BE2C (cell line): ENCODE data around the gene BICD2.
A peak's percentile ranks its signal among the peaks of the same experiment; 100 is the strongest.

Experiments
- DNase-seq: peaks from one replicate; pipeline ENCODE4 v3.0.0-alpha.2; 2020
- H3K27me3 ChIP-seq: fragments of 250-450 bp; sonication (Bioruptor Pico); 2 replicates; pipeline ENCODE4 v1.5.1; 2020; ENCODE audit warnings: mild to moderate bottlenecking
- H3K36me3 ChIP-seq: fragments of 250-450 bp; sonication (Bioruptor Pico); 2 replicates; pipeline ENCODE4 v1.5.1; 2020; ENCODE audit warnings: mild to moderate bottlenecking
- H3K4me1 ChIP-seq: fragments of 250-450 bp; sonication (Bioruptor Pico); 2 replicates; pipeline ENCODE4 v1.5.1; 2020
- H3K4me3 ChIP-seq: 2 replicates; pipeline ENCODE4 v1.5.1; 2011; ENCODE audit warnings: low read depth, low read length
- H3K9me3 ChIP-seq: fragments of 250-450 bp; sonication (Bioruptor Pico); 2 replicates; pipeline ENCODE4 v1.5.1; 2020
- TF ChIP-seq, protein P1 (sequence below): IDR thresholded peaks from 2 replicates; pipeline ENCODE4 v1.5.1; 2012; ENCODE audit warnings: mild to moderate bottlenecking, low read depth, low read length

Gene BICD2

DNA sequence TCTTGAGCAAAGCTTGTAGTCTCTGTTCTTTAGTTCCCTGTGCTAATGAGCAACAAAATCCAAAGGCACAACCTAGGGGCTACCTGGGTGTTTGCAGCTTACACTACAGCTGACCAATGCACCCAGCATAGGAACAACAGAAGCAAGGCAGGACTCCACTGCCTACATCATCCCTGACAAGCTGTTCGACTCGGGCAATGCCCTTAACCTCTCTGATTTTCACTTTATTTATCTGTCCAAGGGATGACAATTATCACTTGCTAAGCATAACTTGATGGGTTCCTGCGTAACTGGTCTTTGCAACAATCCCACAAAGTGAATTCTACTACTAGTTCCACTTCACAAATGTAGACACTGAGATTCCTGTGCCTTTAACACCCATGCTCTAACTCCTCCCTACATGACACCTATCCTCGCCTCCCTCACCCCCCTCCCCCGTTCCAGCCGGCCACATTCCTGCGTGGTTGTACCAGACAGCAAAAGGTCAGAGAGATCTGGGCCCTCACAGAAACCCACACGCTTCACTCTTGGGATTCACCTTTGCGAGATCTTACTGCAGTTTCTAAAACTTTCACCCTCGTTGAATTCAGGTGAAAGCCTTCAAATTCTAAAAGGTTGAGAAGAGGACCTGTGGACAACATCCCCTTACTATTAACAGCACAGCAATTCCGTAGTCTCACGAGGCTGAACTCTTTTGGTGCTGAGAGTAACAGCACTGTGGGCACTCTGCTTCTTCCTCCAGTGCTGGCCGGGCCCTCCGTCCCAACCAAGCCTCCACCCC, 95.7 kb downstream of the BICD2 start:
- TF ChIP-seq, protein P1, sequence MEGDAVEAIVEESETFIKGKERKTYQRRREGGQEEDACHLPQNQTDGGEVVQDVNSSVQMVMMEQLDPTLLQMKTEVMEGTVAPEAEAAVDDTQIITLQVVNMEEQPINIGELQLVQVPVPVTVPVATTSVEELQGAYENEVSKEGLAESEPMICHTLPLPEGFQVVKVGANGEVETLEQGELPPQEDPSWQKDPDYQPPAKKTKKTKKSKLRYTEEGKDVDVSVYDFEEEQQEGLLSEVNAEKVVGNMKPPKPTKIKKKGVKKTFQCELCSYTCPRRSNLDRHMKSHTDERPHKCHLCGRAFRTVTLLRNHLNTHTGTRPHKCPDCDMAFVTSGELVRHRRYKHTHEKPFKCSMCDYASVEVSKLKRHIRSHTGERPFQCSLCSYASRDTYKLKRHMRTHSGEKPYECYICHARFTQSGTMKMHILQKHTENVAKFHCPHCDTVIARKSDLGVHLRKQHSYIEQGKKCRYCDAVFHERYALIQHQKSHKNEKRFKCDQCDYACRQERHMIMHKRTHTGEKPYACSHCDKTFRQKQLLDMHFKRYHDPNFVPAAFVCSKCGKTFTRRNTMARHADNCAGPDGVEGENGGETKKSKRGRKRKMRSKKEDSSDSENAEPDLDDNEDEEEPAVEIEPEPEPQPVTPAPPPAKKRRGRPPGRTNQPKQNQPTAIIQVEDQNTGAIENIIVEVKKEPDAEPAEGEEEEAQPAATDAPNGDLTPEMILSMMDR: no peak
- DNase-seq: no peak
- Histone ChIP-seq H3K4me1 (no peaks in the 10 kb centered on the region), H3K4me3 (peak overlapping the region; percentile 94), H3K36me3 (no peaks in the 10 kb centered on the region; the same call in 1 of the 2 replicates), H3K9me3 (no peaks in the 10 kb centered on the region), H3K27me3 (no peaks in the 10 kb centered on the region)

DNA sequence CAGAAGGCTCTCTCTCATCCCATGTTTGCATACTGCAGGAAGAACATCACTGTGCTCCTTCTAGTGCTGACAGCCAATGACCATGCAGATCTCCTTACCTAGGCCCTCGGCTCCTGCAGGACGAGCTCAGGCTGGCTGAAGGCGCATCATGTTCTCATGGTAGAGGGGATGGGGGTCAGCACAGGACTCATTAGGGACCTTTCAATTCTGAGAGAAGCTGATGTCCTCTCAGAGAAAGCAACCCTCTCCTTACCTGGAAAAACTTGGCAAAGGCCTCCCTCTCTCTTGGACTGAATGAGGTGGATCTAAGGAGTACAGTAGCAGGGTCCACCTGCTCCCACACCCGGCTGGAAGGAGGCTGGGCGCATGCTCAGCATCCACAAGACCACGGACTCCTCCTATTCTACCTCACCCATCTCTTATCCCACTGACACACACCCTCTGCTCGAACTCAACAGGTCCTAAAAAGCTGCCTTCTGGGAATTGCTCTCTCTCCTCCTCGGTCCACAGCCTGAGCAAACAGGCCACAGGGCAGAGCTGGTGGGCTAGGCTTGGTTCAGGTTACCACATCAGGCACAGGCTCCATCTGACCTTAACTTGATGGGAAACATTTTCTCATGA, 97.6 kb downstream of the BICD2 start:
- Histone ChIP-seq H3K4me3 (no peak overlapping the region), H3K9me3 (no peaks in the 10 kb centered on the region), H3K27me3 (no peaks in the 10 kb centered on the region), H3K36me3 (no peaks in the 10 kb centered on the region; the same call in 1 of the 2 replicates), H3K4me1 (no peaks in the 10 kb centered on the region)
- no peak for DNase-seq
- TF ChIP-seq, protein P1: no peak

GRCh38 chr9:92666236-92666635, 98.4 kb downstream of the BICD2 start:
- TF ChIP-seq, protein P1: no peak
- Histone ChIP-seq H3K9me3 (no peaks in the 10 kb centered on the region), H3K4me3 (no peak overlapping the region), H3K4me1 (no peaks in the 10 kb centered on the region), H3K36me3 (no peaks in the 10 kb centered on the region; the same call in 1 of the 2 replicates), H3K27me3 (no peaks in the 10 kb centered on the region)
- DNase-seq: no peak

- Histone ChIP-seq H3K27me3 (no peaks in the 10 kb centered on the region), H3K9me3 (no peaks in the 10 kb centered on the region), H3K4me1 (no peaks in the 10 kb centered on the region), H3K36me3 (no peaks in the 10 kb centered on the region; the same call in 1 of the 2 replicates), H3K4me3 (no peak overlapping the region)
- TF ChIP-seq, protein P1: no peak
- DNase-seq: no peak
Observed at GRCh38 chr9:92665836-92666235, 98.8 kb downstream of the BICD2 start.

- no peaks in the 10 kb centered on the region for H3K9me3 ChIP-seq
- H3K27me3 ChIP-seq: no peaks in the 10 kb centered on the region
- H3K4me1 ChIP-seq: no peaks in the 10 kb centered on the region
- H3K4me3 ChIP-seq: no peak overlapping the region
- H3K36me3 ChIP-seq: no peaks in the 10 kb centered on the region; the same call in 1 of the 2 replicates
- TF ChIP-seq, protein P1: no peak
- no peak for DNase-seq
Observed at GRCh38 chr9:92664394-92665152, 100.1 kb downstream of the BICD2 start.
